Suprapubic skin (tissue), 4 donors: Measurements from ENCODE around the gene CHRD. TPM values are rescaled to one million over a fixed set of nuclear protein-coding genes. Genes with fewer than 3 reads are reported as not detected.

Experiments
- total RNA-seq, 4 donors: library from RNA; depleted of rRNA; stranded (reverse); fragments of >200 nt; gene quantifications; one replicate each; pipeline ENCODE4 v1.1.0, GENCODE V29; 2016

Gene CHRD
- total RNA-seq, 4 donors from 2014 or later = 1.1 to 10.1 (median 4.2) TPM

Other genes starting within 250 kb of the CHRD start
- 10 to 100 TPM; 34.6 to 70.9 (median 46.2) TPM for gene EIF2B5, start 244.7 kb upstream of the CHRD start, total RNA-seq
- 10 to 100 TPM; 53.6 to 72.7 (median 56.1) TPM for gene DVL3, start 224.7 kb upstream of the CHRD start, total RNA-seq
- gene AP2M1, start 205.2 kb upstream of the CHRD start, total RNA-seq = 100 to 1,000 TPM; 112 to 137 (median 121) TPM
- gene ABCF3, start 193.9 kb upstream of the CHRD start, total RNA-seq = 100 to 1,000 TPM in 1 of 4 donors, 10 to 100 TPM in 3; 44.8 to 121 (median 71.1) TPM
- gene VWA5B2, start 150.5 kb upstream of the CHRD start, total RNA-seq = under 1 TPM in 1 of 4 donors, not detected in 3; 0.24 TPM
- 10 to 100 TPM; 36.6 to 63.0 (median 59.2) TPM for gene ALG3, start 131.1 kb upstream of the CHRD start, total RNA-seq
- 10 to 100 TPM in 2 of 4 donors, 1 to 10 TPM in 2; 4.3 to 11.8 (median 10.0) TPM for gene EEF1AKMT4, start 130.4 kb upstream of the CHRD start, total RNA-seq
- gene CAMK2N2, start 118.5 kb upstream of the CHRD start, total RNA-seq = not detected
- not detected for gene ECE2, start 104.0 kb upstream of the CHRD start, total RNA-seq
- 100 to 1,000 TPM; 118 to 221 (median 197) TPM for gene PSMD2, start 80.8 kb upstream of the CHRD start, total RNA-seq
- 100 to 1,000 TPM; 382 to 463 (median 418) TPM for gene EIF4G1, start 65.4 kb upstream of the CHRD start, total RNA-seq
- 10 to 100 TPM; 54.4 to 77.9 (median 65.3) TPM for gene FAM131A, start 42.5 kb upstream of the CHRD start, total RNA-seq
- 1 to 10 TPM; 2.1 to 7.9 (median 3.5) TPM for gene CLCN2, start 18.4 kb upstream of the CHRD start, total RNA-seq
- gene POLR2H, start 18.3 kb upstream of the CHRD start, total RNA-seq = 100 to 1,000 TPM in 1 of 4 donors, 10 to 100 TPM in 3; 42.4 to 116 (median 66.2) TPM
- under 1 TPM in 1 of 4 donors, not detected in 3; 0.93 TPM for gene THPO, start 1.8 kb upstream of the CHRD start, total RNA-seq
- gene EPHB3, start 181.7 kb downstream of the CHRD start, total RNA-seq = 100 to 1,000 TPM in 2 of 4 donors, 10 to 100 TPM in 2; 84.5 to 152 (median 108) TPM